Astrocyte (in vitro differentiated cells and primary cell): Measurements from ENCODE around the gene VPS13D. TPM values are rescaled to one million over a fixed set of nuclear protein-coding genes. Genes with fewer than 3 reads are reported as not detected.
"Not testable (repeated sequence)": the region's sequence is repeated elsewhere in the genome, so short reads cannot be mapped to it uniquely, and the experiment has no call there.

ENCODE experiments used
- DNase-seq: peaks from one replicate; pipeline ENCODE4 v3.0.0-alpha.2; 2010; ENCODE audit warnings: low read depth
- FAIRE-seq: peaks from 2 replicates; lab custom pipeline; 2011; peaks lifted over from hg19 to GRCh38; lab: Jason Lieb, UNC
- H2AFZ ChIP-seq: 2 replicates; pipeline ENCODE4 v1.6.0; 2012; ENCODE audit warnings: low read depth, low read length, inconsistent platforms
- H3K27ac ChIP-seq: 2 replicates; pipeline ENCODE4 v1.5.1; 2011; ENCODE audit warnings: low read depth, low read length, inconsistent platforms
- H3K27me3 ChIP-seq: 2 replicates; pipeline ENCODE4 v1.6.0; 2011; ENCODE audit warnings: low read length, inconsistent platforms; ENCODE audit not compliant: insufficient read depth
- H3K36me3 ChIP-seq: 2 replicates; pipeline ENCODE4 v1.5.1; 2011; ENCODE audit warnings: low read length, inconsistent platforms; ENCODE audit not compliant: insufficient read depth
- H3K4me1 ChIP-seq: 2 replicates; pipeline ENCODE4 v1.5.1; 2011; ENCODE audit warnings: low read length, inconsistent platforms; ENCODE audit not compliant: insufficient read depth
- H3K4me2 ChIP-seq: 2 replicates; pipeline ENCODE4 v1.6.0; 2012; ENCODE audit warnings: low read length, inconsistent platforms
- H3K4me3 ChIP-seq: 2 replicates; pipeline ENCODE4 v1.5.1; 2011; ENCODE audit warnings: low read depth, mild to moderate bottlenecking, low read length, inconsistent platforms; ENCODE audit not compliant: insufficient read depth
- H3K79me2 ChIP-seq: 2 replicates; pipeline ENCODE4 v1.6.0; 2012; ENCODE audit warnings: mild to moderate bottlenecking, low read length, inconsistent platforms; ENCODE audit not compliant: insufficient read depth
- H3K9ac ChIP-seq: 2 replicates; pipeline ENCODE4 v1.6.0; 2012; ENCODE audit warnings: mild to moderate bottlenecking, low read length, inconsistent platforms
- H3K9me3 ChIP-seq: 2 replicates; pipeline ENCODE4 v1.5.1; 2012; ENCODE audit warnings: low read depth, mild to moderate bottlenecking, low read length, inconsistent platforms; ENCODE audit not compliant: insufficient read depth
- H4K20me1 ChIP-seq: 2 replicates; pipeline ENCODE4 v1.6.0; 2012; ENCODE audit warnings: low read length, inconsistent platforms; ENCODE audit not compliant: insufficient read depth
- H3K27ac Mint-ChIP-seq: one replicate; pipeline ENCODE4 v1.8.0; 2021; ENCODE audit warnings: mild to moderate bottlenecking, mixed read lengths; ENCODE audit not compliant: unreplicated experiment
- H3K27me3 Mint-ChIP-seq: one replicate; pipeline ENCODE4 v1.8.0; 2021; ENCODE audit warnings: low read depth, mixed read lengths; ENCODE audit not compliant: unreplicated experiment
- H3K36me3 Mint-ChIP-seq: one replicate; pipeline ENCODE4 v1.8.0; 2021; ENCODE audit warnings: low read depth, mixed read lengths; ENCODE audit not compliant: unreplicated experiment
- H3K4me1 Mint-ChIP-seq: one replicate; pipeline ENCODE4 v1.8.0; 2021; ENCODE audit warnings: low read depth, mixed read lengths; ENCODE audit not compliant: unreplicated experiment
- H3K4me3 Mint-ChIP-seq: one replicate; pipeline ENCODE4 v1.8.0; 2021; ENCODE audit warnings: mild to moderate bottlenecking, moderate library complexity, mixed read lengths; ENCODE audit not compliant: unreplicated experiment
- H3K9me3 Mint-ChIP-seq: one replicate; pipeline ENCODE4 v1.8.0; 2021; ENCODE audit warnings: mild to moderate bottlenecking, mixed read lengths; ENCODE audit not compliant: unreplicated experiment
- CTCF ChIP-seq: IDR thresholded peaks from 2 replicates; pipeline ENCODE4 v1.5.1; 2011; ENCODE audit warnings: low read depth, mild to moderate bottlenecking, inconsistent platforms, low read length, moderate library complexity; ENCODE audit not compliant: insufficient read depth
- EZH2 ChIP-seq: IDR thresholded peaks from 2 replicates; pipeline ENCODE4 v1.6.1; 2012; ENCODE audit warnings: mild to moderate bottlenecking, low read length, inconsistent platforms; ENCODE audit not compliant: insufficient read depth
- total RNA-seq: library from RNA; stranded (reverse); gene quantifications from 2 replicates; pipeline ENCODE4 v1.2.1, GENCODE V29; 2021

VPS13D gene
- total RNA-seq, 1 donor from 2014 or later = 25.9 TPM

- Mint-ChIP-seq H3K4me1 (peaks cover 7% of the 10 kb centered on the region), H3K27ac (no peak overlapping the region), H3K36me3 (peaks cover 6% of the 10 kb centered on the region), H3K4me3 (no peak overlapping the region), H3K9me3 (peaks cover 2% of the 10 kb centered on the region), H3K27me3 (no peaks in the 10 kb centered on the region)
- H3K79me2 ChIP-seq = no peaks in the 10 kb centered on the region
- no peak overlapping the region for H3K4me2 ChIP-seq
- no peaks in the 10 kb centered on the region for H3K36me3 ChIP-seq
- DNase-seq (no peak), FAIRE-seq (no peak)
- H3K27ac ChIP-seq = no peak overlapping the region
- no peaks in the 10 kb centered on the region for H3K9me3 ChIP-seq
- no peaks in the 10 kb centered on the region for H4K20me1 ChIP-seq
- peaks cover 26% of the 10 kb centered on the region for H3K4me1 ChIP-seq
- no peak overlapping the region for H2AFZ ChIP-seq
- no peak overlapping the region for H3K9ac ChIP-seq
- no peak overlapping the region for H3K4me3 ChIP-seq
- TF ChIP-seq EZH2 = no peak
- no peak for TF ChIP-seq CTCF
- H3K27me3 ChIP-seq = no peaks in the 10 kb centered on the region
These were observed 239.7 kb downstream of the VPS13D start for GRCh38 chr1:12469493-12469892.

GRCh38 chr1:12469990-12470389 is 240.2 kb downstream of the VPS13D start:
- Mint-ChIP-seq H3K4me3 (no peak overlapping the region), H3K27ac (no peak overlapping the region), H3K9me3 (peaks cover 2% of the 10 kb centered on the region), H3K36me3 (peaks cover 8% of the 10 kb centered on the region), H3K27me3 (no peaks in the 10 kb centered on the region), H3K4me1 (peaks cover 3% of the 10 kb centered on the region)
- H3K4me1 ChIP-seq = peaks cover 23% of the 10 kb centered on the region
- no peaks in the 10 kb centered on the region for H3K36me3 ChIP-seq
- H3K4me3 ChIP-seq = no peak overlapping the region
- no peaks in the 10 kb centered on the region for H3K79me2 ChIP-seq
- DNase-seq = no peak
- H3K4me2 ChIP-seq = no peak overlapping the region
- no peaks in the 10 kb centered on the region for H3K9me3 ChIP-seq
- FAIRE-seq = no peak
- H3K9ac ChIP-seq = no peak overlapping the region
- no peak for TF ChIP-seq CTCF
- TF ChIP-seq EZH2 = no peak
- no peak overlapping the region for H2AFZ ChIP-seq
- no peaks in the 10 kb centered on the region for H4K20me1 ChIP-seq
- H3K27ac ChIP-seq = no peak overlapping the region
- no peaks in the 10 kb centered on the region for H3K27me3 ChIP-seq

- H3K4me1 ChIP-seq = peaks cover 26% of the 10 kb centered on the region
- not testable (repeated sequence) for H3K36me3 Mint-ChIP-seq, H3K27ac Mint-ChIP-seq, H3K9me3 Mint-ChIP-seq, H3K27ac ChIP-seq, H3K4me3 Mint-ChIP-seq, H3K4me3 ChIP-seq, H3K79me2 ChIP-seq, FAIRE-seq, H4K20me1 ChIP-seq, H3K27me3 Mint-ChIP-seq, H3K9ac ChIP-seq, H3K9me3 ChIP-seq, H3K36me3 ChIP-seq, H3K4me2 ChIP-seq, H3K27me3 ChIP-seq, H2AFZ ChIP-seq, H3K4me1 Mint-ChIP-seq, DNase-seq
These were observed 241.1 kb downstream of the VPS13D start for GRCh38 chr1:12470916-12471315.
